ENCODE measurements around the gene CELA2A.
"Not testable (repeated sequence)": the region's sequence is repeated elsewhere in the genome, so short reads cannot be mapped to it uniquely, and the experiment has no call there.

- not testable (repeated sequence) for TF ChIP-seq CTCF (IDR thresholded peaks at IDR 0.05; ENCODE audit: insufficient read depth, low read length); REST (IDR thresholded peaks at IDR 0.05; ENCODE audit: insufficient replicate concordance, low read depth)
Observed at GRCh38 chr1:15491010-15491409, 34.5 kb downstream of the CELA2A start.
